ENCODE results near the gene GTPBP1.

GTPBP1 gene

GRCh38 chr22:38740754-38741153, 35.0 kb downstream of the GTPBP1 start:
- H3K36me3 ChIP-seq (ENCODE audit: control insufficient read depth, insufficient read depth, low read length): no peaks in the 10 kb centered on the region
- no peak overlapping the region for H3K9ac ChIP-seq
- H3K4me3 ChIP-seq (ENCODE audit: low read depth, low read length): no peak overlapping the region

DNA sequence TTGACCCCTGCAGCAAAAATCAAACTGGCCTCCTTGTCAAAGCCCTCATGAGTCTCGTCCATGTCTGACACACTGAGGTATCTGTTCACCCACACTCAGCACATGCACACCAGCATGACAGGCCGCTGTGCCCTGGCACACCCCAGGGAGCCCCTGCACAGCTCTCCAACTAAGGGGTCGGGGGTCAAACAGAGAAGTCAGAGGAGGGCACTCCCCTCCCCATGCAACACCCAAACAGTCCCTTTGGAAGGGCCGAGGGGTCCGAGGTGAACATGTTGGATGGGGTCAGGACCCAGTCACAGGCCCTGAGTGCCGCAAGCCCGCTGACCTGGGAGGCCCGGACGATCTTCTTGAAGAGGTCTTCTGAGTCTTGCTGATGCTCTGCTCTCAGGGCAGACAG, 35.4 kb downstream of the GTPBP1 start:
- Histone ChIP-seq H3K27ac (no peak overlapping the region), H3K27me3 (ENCODE audit: control insufficient read depth, insufficient read depth, low read length) (no peaks in the 10 kb centered on the region), H2AFZ (no peak overlapping the region), H3K4me3 (ENCODE audit: low read depth, low read length) (no peak overlapping the region), H3K9me3 (ENCODE audit: control insufficient read depth, low read length) (no peaks in the 10 kb centered on the region), H3K4me1 (no peaks in the 10 kb centered on the region), H3K79me2 (no peaks in the 10 kb centered on the region), H3K4me2 (ENCODE audit: low read length) (no peak overlapping the region), H3K9ac (no peak overlapping the region), H3K36me3 (ENCODE audit: control insufficient read depth, insufficient read depth, low read length) (no peaks in the 10 kb centered on the region)
- no peak for TF ChIP-seq CTCF (IDR thresholded peaks at IDR 0.05)

More at GRCh38 chr22:38740754-38741153, 35.0 kb downstream of the GTPBP1 start:
- Histone ChIP-seq H2AFZ (no peak overlapping the region), H3K4me2 (ENCODE audit: low read length) (no peak overlapping the region), H3K4me1 (no peaks in the 10 kb centered on the region), H3K79me2 (no peaks in the 10 kb centered on the region), H3K9me3 (ENCODE audit: control insufficient read depth, low read length) (no peaks in the 10 kb centered on the region), H3K27ac (no peak overlapping the region), H3K27me3 (ENCODE audit: control insufficient read depth, insufficient read depth, low read length) (no peaks in the 10 kb centered on the region)
- TF ChIP-seq CTCF (IDR thresholded peaks at IDR 0.05): no peak

DNA sequence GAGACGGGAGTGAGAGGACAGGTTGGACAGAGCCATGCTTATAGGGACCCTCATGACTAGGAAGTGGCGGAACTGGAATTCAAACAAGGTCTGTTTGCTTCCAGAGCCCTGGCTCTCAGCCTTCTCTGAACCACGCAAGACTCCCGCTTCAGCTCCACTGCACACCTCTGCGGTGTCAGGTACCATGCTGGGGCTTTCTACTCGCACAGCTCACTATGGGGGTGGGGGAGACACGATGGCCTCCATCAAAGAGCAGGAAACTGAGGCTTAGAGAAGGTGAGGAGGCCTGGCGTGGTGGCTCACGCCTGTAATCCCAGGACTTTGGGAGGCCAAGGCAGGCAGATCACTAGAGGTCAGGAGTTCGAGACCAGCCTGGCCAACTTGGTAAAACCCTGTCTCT, 35.8 kb downstream of the GTPBP1 start:
- Histone ChIP-seq H3K27ac (no peak overlapping the region), H3K4me2 (ENCODE audit: low read length) (no peak overlapping the region), H3K4me1 (no peaks in the 10 kb centered on the region), H3K9me3 (ENCODE audit: control insufficient read depth, low read length) (no peaks in the 10 kb centered on the region), H3K36me3 (ENCODE audit: control insufficient read depth, insufficient read depth, low read length) (no peaks in the 10 kb centered on the region), H3K4me3 (ENCODE audit: low read depth, low read length) (no peak overlapping the region), H3K9ac (no peak overlapping the region), H2AFZ (no peak overlapping the region), H3K79me2 (no peaks in the 10 kb centered on the region), H3K27me3 (ENCODE audit: control insufficient read depth, insufficient read depth, low read length) (no peaks in the 10 kb centered on the region)
- no peak for TF ChIP-seq CTCF (IDR thresholded peaks at IDR 0.05)

GRCh38 chr22:38742176-38742942, 36.6 kb downstream of the GTPBP1 start:
- no peak overlapping the region for H3K4me2 ChIP-seq (ENCODE audit: low read length)
- no peak overlapping the region for H3K9ac ChIP-seq
- no peaks in the 10 kb centered on the region for H3K9me3 ChIP-seq (ENCODE audit: control insufficient read depth, low read length)
- TF ChIP-seq CTCF (IDR thresholded peaks at IDR 0.05): no peak
- no peak overlapping the region for H3K27ac ChIP-seq
- no peaks in the 10 kb centered on the region for H3K4me1 ChIP-seq
- no peak overlapping the region for H2AFZ ChIP-seq
- no peaks in the 10 kb centered on the region for H3K36me3 ChIP-seq (ENCODE audit: control insufficient read depth, insufficient read depth, low read length)
- H3K79me2 ChIP-seq: no peaks in the 10 kb centered on the region
- H3K4me3 ChIP-seq (ENCODE audit: low read depth, low read length): no peak overlapping the region
- H3K27me3 ChIP-seq (ENCODE audit: control insufficient read depth, insufficient read depth, low read length): no peaks in the 10 kb centered on the region

DNA sequence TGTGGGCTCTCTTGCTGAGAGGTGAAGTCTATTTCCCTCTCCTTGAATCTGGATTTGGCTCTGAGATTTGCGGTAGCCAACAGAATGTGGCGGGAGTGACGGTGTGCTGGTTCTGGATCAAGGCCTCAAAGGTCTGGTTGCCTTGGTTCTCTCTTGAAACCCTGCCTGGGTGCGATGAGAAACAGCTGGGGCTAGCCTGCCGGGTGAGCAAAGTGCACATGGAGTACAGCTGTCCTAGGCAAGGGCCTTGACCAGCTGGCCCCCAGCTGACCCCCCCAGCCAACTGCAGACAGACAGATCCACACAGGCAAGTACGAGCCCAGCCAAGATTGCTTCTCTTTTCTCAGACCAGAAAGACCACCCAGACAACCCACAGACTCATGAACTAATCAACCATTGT, 39.2 kb downstream of the GTPBP1 start:
- H3K36me3 ChIP-seq (ENCODE audit: control insufficient read depth, insufficient read depth, low read length): no peaks in the 10 kb centered on the region
- H3K79me2 ChIP-seq: no peaks in the 10 kb centered on the region
- H2AFZ ChIP-seq: no peak overlapping the region
- H3K4me2 ChIP-seq (ENCODE audit: low read length): no peak overlapping the region
- H3K27ac ChIP-seq: no peak overlapping the region
- no peaks in the 10 kb centered on the region for H3K9me3 ChIP-seq (ENCODE audit: control insufficient read depth, low read length)
- no peak overlapping the region for H3K4me3 ChIP-seq (ENCODE audit: low read depth, low read length)
- no peaks in the 10 kb centered on the region for H3K27me3 ChIP-seq (ENCODE audit: control insufficient read depth, insufficient read depth, low read length)
- no peak overlapping the region for H3K9ac ChIP-seq
- TF ChIP-seq CTCF (IDR thresholded peaks at IDR 0.05): no peak
- no peaks in the 10 kb centered on the region for H3K4me1 ChIP-seq

Data from parathyroid adenoma (tissue), 2 donors.